ENCODE data around the gene ARID1B.

Gene ARID1B

GRCh38 chr6:156953479-156954146, 176.4 kb downstream of the ARID1B start (continued):
- TF ChIP-seq PRDM10 (tag by site-specific recombination; IDR thresholded peaks at IDR 0.05) (peak; percentile 98), ZNF791 (tag by site-specific recombination; IDR thresholded peaks at IDR 0.05) (no peak), GLI2 (tag by site-specific recombination; IDR thresholded peaks at IDR 0.05; ENCODE audit: borderline replicate concordance, low read depth) (no peak), ZNF707 (tag by site-specific recombination; IDR thresholded peaks at IDR 0.05) (no peak), ZNF510 (tag by site-specific recombination; IDR thresholded peaks at IDR 0.05; ENCODE audit: insufficient replicate concordance) (no peak), FEZF1 (tag by site-specific recombination; IDR thresholded peaks at IDR 0.05) (peak; percentile 87), SCRT1 (tag by site-specific recombination; IDR thresholded peaks at IDR 0.05; ENCODE audit: borderline replicate concordance) (no peak), MEIS1 (CRISPR knock-in tag; IDR thresholded peaks at IDR 0.05; ENCODE audit: borderline replicate concordance) (no peak; the same call in 1 of the 2 replicates), ZNF248 (tag by site-specific recombination; IDR thresholded peaks at IDR 0.05) (no peak), ZNF658 (tag by site-specific recombination; IDR thresholded peaks at IDR 0.05) (no peak), ZNF138 (tag by site-specific recombination; IDR thresholded peaks at IDR 0.05; ENCODE audit: borderline replicate concordance) (no peak), ZNF571 (tag by site-specific recombination; IDR thresholded peaks at IDR 0.05) (no peak), ZNF155 (tag by site-specific recombination; IDR thresholded peaks at IDR 0.05) (no peak), MYNN (tag by site-specific recombination; IDR thresholded peaks at IDR 0.05; ENCODE audit: borderline replicate concordance) (peak; percentile 51; the same call in 1 of the 2 replicates), ZNF266 (tag by site-specific recombination; IDR thresholded peaks at IDR 0.05; ENCODE audit: low read depth) (no peak), HIC1 (tag by site-specific recombination; IDR thresholded peaks at IDR 0.05) (no peak), OVOL3 (tag by site-specific recombination; IDR thresholded peaks at IDR 0.05) (no peak), ZNF221 (tag by site-specific recombination; IDR thresholded peaks at IDR 0.05; ENCODE audit: borderline replicate concordance) (no peak), ZBTB49 (tag by site-specific recombination; IDR thresholded peaks at IDR 0.05; ENCODE audit: low read depth) (no peak), ZNF2 (tag by site-specific recombination; IDR thresholded peaks at IDR 0.05) (peak; percentile 41; the same call in 1 of the 2 replicates), ZNF146 (tag by site-specific recombination; IDR thresholded peaks at IDR 0.05) (no peak), PRDM4 (tag by site-specific recombination; IDR thresholded peaks at IDR 0.05) (peak; percentile 2; the same call in 1 of the 2 replicates), ZNF366 (tag by site-specific recombination; conservative IDR thresholded peaks at IDR 0.05) (peak; percentile 88), ZNF645 (tag by site-specific recombination; IDR thresholded peaks at IDR 0.05) (no peak), PRDM1 (tag by site-specific recombination; IDR thresholded peaks at IDR 0.05) (peak; percentile 30; the same call in 1 of the 2 replicates), ZNF580 (tag by site-specific recombination; IDR thresholded peaks at IDR 0.05) (peak; percentile 78; the same call in 1 of the 2 replicates), ZNF596 (tag by site-specific recombination; IDR thresholded peaks at IDR 0.05) (no peak), ZNF324 (tag by site-specific recombination; IDR thresholded peaks at IDR 0.05) (no peak)

Data from HEK293 (cell line).